Ovary (tissue), 3 donors: ENCODE results near the gene FAP.

Experiments
- POLR2A ChIP-seq: fragments of 450-650 bp; IDR thresholded peaks from one replicate; pipeline ENCODE4 v1.6.1; 2017; ENCODE audit warnings: antibody characterized with exemption, mild to moderate bottlenecking, moderate library complexity
- TF ChIP-seq, protein P1 (sequence below), 3 donors: fragments of 450-650 bp in 2 of 3; fragments of 200-600 bp in 1 of 3; IDR thresholded peaks; one replicate each; pipeline versions ENCODE4 v1.5.1 to v1.8.0; 2016 to 2022; ENCODE audit warnings: antibody characterized with exemption in 3 of 3, mild to moderate bottlenecking in 1 of 3
- donor health status: DM: no; HTN: no; CAD: no.

DNA sequence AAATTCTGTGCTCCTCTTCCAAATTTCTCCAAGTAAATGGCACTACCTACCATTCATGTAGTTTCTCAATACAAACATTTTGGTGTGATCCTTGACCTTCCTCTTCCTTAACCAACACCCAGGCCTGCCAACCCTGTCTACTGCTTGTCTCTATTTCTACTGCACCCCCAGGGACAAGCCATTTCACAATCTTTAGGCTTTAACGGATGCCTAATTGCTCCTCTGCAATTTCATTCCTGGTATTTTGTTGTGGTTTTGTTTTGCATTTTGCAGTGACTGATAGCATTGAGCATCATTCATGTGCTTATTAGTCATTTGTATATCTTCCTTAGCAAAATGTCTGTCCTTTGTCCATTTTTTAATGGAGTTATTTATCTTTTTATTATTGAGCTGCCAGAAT lies 10.0 kb downstream of the FAP start:
- TF ChIP-seq, protein P1, sequence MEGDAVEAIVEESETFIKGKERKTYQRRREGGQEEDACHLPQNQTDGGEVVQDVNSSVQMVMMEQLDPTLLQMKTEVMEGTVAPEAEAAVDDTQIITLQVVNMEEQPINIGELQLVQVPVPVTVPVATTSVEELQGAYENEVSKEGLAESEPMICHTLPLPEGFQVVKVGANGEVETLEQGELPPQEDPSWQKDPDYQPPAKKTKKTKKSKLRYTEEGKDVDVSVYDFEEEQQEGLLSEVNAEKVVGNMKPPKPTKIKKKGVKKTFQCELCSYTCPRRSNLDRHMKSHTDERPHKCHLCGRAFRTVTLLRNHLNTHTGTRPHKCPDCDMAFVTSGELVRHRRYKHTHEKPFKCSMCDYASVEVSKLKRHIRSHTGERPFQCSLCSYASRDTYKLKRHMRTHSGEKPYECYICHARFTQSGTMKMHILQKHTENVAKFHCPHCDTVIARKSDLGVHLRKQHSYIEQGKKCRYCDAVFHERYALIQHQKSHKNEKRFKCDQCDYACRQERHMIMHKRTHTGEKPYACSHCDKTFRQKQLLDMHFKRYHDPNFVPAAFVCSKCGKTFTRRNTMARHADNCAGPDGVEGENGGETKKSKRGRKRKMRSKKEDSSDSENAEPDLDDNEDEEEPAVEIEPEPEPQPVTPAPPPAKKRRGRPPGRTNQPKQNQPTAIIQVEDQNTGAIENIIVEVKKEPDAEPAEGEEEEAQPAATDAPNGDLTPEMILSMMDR (IDR thresholded peaks at IDR 0.05), result no peak
- no peak for TF ChIP-seq POLR2A
